ENCODE measurements around the gene USH1G.

DNA sequence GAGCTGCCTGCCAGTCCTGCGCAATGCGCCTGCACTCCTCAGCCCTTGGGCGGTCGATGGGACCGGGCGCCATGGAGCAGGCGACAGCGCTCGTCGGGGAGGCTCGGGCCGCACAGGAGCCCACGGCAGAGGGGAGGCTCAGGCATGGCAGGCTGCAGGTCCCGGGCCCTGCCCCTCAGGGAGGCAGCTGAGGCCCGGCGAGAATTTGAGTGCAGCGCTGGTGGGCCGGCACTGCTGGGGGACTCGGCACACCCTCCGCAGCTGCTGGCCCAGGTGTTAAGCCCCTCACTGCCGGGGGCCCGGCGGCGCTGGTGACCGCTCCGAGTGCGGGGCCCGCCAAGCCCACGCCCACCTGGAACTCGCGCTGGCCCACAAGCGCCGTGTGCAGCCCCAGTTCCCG lies 16.0 kb downstream of the USH1G start:
- TF ChIP-seq POLR2A (IDR thresholded peaks at IDR 0.05) (no peak), POLR2AphosphoS5 (IDR thresholded peaks at IDR 0.05) (no peak)
- TF ChIP-seq, protein P1, sequence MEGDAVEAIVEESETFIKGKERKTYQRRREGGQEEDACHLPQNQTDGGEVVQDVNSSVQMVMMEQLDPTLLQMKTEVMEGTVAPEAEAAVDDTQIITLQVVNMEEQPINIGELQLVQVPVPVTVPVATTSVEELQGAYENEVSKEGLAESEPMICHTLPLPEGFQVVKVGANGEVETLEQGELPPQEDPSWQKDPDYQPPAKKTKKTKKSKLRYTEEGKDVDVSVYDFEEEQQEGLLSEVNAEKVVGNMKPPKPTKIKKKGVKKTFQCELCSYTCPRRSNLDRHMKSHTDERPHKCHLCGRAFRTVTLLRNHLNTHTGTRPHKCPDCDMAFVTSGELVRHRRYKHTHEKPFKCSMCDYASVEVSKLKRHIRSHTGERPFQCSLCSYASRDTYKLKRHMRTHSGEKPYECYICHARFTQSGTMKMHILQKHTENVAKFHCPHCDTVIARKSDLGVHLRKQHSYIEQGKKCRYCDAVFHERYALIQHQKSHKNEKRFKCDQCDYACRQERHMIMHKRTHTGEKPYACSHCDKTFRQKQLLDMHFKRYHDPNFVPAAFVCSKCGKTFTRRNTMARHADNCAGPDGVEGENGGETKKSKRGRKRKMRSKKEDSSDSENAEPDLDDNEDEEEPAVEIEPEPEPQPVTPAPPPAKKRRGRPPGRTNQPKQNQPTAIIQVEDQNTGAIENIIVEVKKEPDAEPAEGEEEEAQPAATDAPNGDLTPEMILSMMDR (IDR thresholded peaks at IDR 0.05): no peak

Measured in transverse colon (tissue), 4 donors.